WTC11 (cell line): ENCODE measurements around the gene HSD17B14. TPM values are rescaled to one million over a fixed set of nuclear protein-coding genes. Genes with fewer than 3 reads are reported as not detected.

ENCODE experiments used
- ATAC-seq: fragments of 200-7000 bp; cut with Tn5 transposase; 2 replicates; pipeline ENCODE4 v1.10.0; 2021; ENCODE audit warnings: mild to moderate bottlenecking, moderate library complexity
- CTCF ChIA-PET: fragments of 300-600 bp; sonication (Branson Sonifier 250); formaldehyde crosslinking; loops from one replicate; lab custom pipeline; 2021; ENCODE audit warnings: antibody characterized with exemption; lab: Charles Lee
- POLR2A ChIA-PET: fragments of 350-600 bp; sonication (Branson Sonifier 250); formaldehyde crosslinking; loops from one replicate; lab custom pipeline; 2021; ENCODE audit warnings: antibody characterized with exemption; lab: Charles Lee
- DNase-seq: peaks from one replicate; pipeline ENCODE4 v3.0.0; 2021; ENCODE audit warnings: low spot score
- H3K27ac Mint-ChIP-seq: 2 replicates; pipeline ENCODE4 v1.8.0; 2021; ENCODE audit warnings: mixed read lengths
- H3K27me3 Mint-ChIP-seq: 2 replicates; pipeline ENCODE4 v1.8.0; 2021; ENCODE audit warnings: low read depth, mild to moderate bottlenecking, moderate library complexity, mixed read lengths
- H3K36me3 Mint-ChIP-seq: 2 replicates; pipeline ENCODE4 v1.8.0; 2021; ENCODE audit warnings: mixed read lengths
- H3K4me1 Mint-ChIP-seq: 2 replicates; pipeline ENCODE4 v1.8.0; 2022; ENCODE audit warnings: mixed read lengths
- H3K4me3 Mint-ChIP-seq: 2 replicates; pipeline ENCODE4 v1.8.0; 2021; ENCODE audit warnings: mild to moderate bottlenecking, moderate library complexity, mixed read lengths
- H3K9me3 Mint-ChIP-seq: 2 replicates; pipeline ENCODE4 v1.8.0; 2021; ENCODE audit warnings: mixed read lengths
- ARID4B ChIP-seq: sonication (generic); formaldehyde crosslinking; IDR thresholded peaks from 2 replicates; pipeline ENCODE4 v1.8.0; 2023; ENCODE audit warnings: missing genetic modification reagents, mild to moderate bottlenecking, borderline replicate concordance
- CDX4 ChIP-seq: fragments of 250-450 bp; sonication (Bioruptor Pico); IDR thresholded peaks from 2 replicates; pipeline ENCODE4 v1.9.0; 2021; ENCODE audit warnings: moderate library complexity, mild to moderate bottlenecking, inconsistent platforms, borderline replicate concordance
- E2F5 ChIP-seq: sonication (generic); formaldehyde crosslinking; IDR thresholded peaks from 2 replicates; pipeline ENCODE4 v1.8.1; 2022; ENCODE audit warnings: mild to moderate bottlenecking, moderate library complexity, missing genetic modification reagents
- ESRRA ChIP-seq: sonication (generic); formaldehyde crosslinking; IDR thresholded peaks from 2 replicates; pipeline ENCODE4 v1.8.1; 2022; ENCODE audit warnings: mild to moderate bottlenecking, missing genetic modification reagents, borderline replicate concordance
- FOXP4 ChIP-seq: sonication (generic); formaldehyde crosslinking; IDR thresholded peaks from 2 replicates; pipeline ENCODE4 v1.8.0; 2022; ENCODE audit warnings: mild to moderate bottlenecking, missing genetic modification reagents
- GABPB1 ChIP-seq: sonication (generic); formaldehyde crosslinking; IDR thresholded peaks from 2 replicates; pipeline ENCODE4 v1.8.1; 2023; ENCODE audit warnings: mild to moderate bottlenecking, missing genetic modification reagents
- JAZF1 ChIP-seq: fragments of 250-450 bp; sonication (Bioruptor Pico); IDR thresholded peaks from 2 replicates; pipeline ENCODE4 v1.9.0; 2021; ENCODE audit warnings: moderate library complexity, mild to moderate bottlenecking, inconsistent platforms
- MYBL2 ChIP-seq: sonication (generic); formaldehyde crosslinking; IDR thresholded peaks from 2 replicates; pipeline ENCODE4 v1.8.1; 2023; ENCODE audit warnings: mild to moderate bottlenecking, moderate library complexity, missing genetic modification reagents
- NFYB ChIP-seq: sonication (generic); formaldehyde crosslinking; conservative IDR thresholded peaks from 2 replicates; pipeline ENCODE4 v1.8.0; 2022; ENCODE audit warnings: low read depth, missing genetic modification reagents
- NR1H2 ChIP-seq: sonication (generic); formaldehyde crosslinking; IDR thresholded peaks from 2 replicates; pipeline ENCODE4 v1.9.0; 2021; ENCODE audit warnings: mild to moderate bottlenecking, moderate library complexity, missing genetic modification reagents
- PREB ChIP-seq: sonication (generic); formaldehyde crosslinking; IDR thresholded peaks from 2 replicates; pipeline ENCODE4 v1.8.1; 2022; ENCODE audit warnings: mild to moderate bottlenecking, missing genetic modification reagents, moderate library complexity, borderline replicate concordance
- SMAD3 ChIP-seq: sonication (generic); formaldehyde crosslinking; IDR thresholded peaks from 2 replicates; pipeline ENCODE4 v1.8.0; 2022; ENCODE audit warnings: missing genetic modification reagents, mild to moderate bottlenecking, borderline replicate concordance
- SMAD4 ChIP-seq: sonication (generic); formaldehyde crosslinking; IDR thresholded peaks from 2 replicates; pipeline ENCODE4 v1.8.0; 2022; ENCODE audit warnings: mild to moderate bottlenecking, missing genetic modification reagents
- USF2 ChIP-seq: sonication (generic); formaldehyde crosslinking; IDR thresholded peaks from 2 replicates; pipeline ENCODE4 v1.8.1; 2023; ENCODE audit warnings: mild to moderate bottlenecking, missing genetic modification reagents, moderate library complexity
- ZMAT4 ChIP-seq: fragments of 250-450 bp; sonication (Bioruptor Pico); IDR thresholded peaks from 2 replicates; pipeline ENCODE4 v1.9.0; 2021; ENCODE audit warnings: mild to moderate bottlenecking
- ZNF219 ChIP-seq: sonication (generic); formaldehyde crosslinking; IDR thresholded peaks from 2 replicates; pipeline ENCODE4 v1.8.0; 2023; ENCODE audit warnings: missing genetic modification reagents, mild to moderate bottlenecking, borderline replicate concordance
- ZNF425 ChIP-seq: fragments of 250-450 bp; sonication (Bioruptor Pico); conservative IDR thresholded peaks from 2 replicates; pipeline ENCODE4 v1.9.0; 2021; ENCODE audit warnings: mild to moderate bottlenecking
- total RNA-seq: library from RNA; stranded (reverse); gene quantifications from 3 replicates; pipeline ENCODE4 v1.2.3, GENCODE V29; 2021

The HSD17B14 gene
- total RNA-seq, 1 experiment from 2014 or later = 11.4 TPM

- peaks cover 22% of the 10 kb centered on the region for H3K4me1 Mint-ChIP-seq
- no peaks in the 10 kb centered on the region for H3K9me3 Mint-ChIP-seq
- H3K36me3 Mint-ChIP-seq = peaks cover 3% of the 10 kb centered on the region; the same call in 1 of the 2 replicates
- TF ChIP-seq NFYB (no peak), ZNF219 (CRISPR knock-in tag) (no peak), JAZF1 (no peak), FOXP4 (CRISPR knock-in tag) (no peak), ESRRA (CRISPR knock-in tag) (no peak), E2F5 (CRISPR knock-in tag) (no peak), USF2 (CRISPR knock-in tag) (no peak), ARID4B (CRISPR knock-in tag) (no peak), SMAD3 (CRISPR knock-in tag) (no peak), MYBL2 (CRISPR knock-in tag) (no peak), PREB (CRISPR knock-in tag) (no peak), GABPB1 (CRISPR knock-in tag) (no peak), CDX4 (CRISPR knock-in tag) (no peak), ZNF425 (CRISPR knock-in tag) (no peak), NR1H2 (no peak), SMAD4 (no peak), ZMAT4 (no peak)
- TF ChIP-seq, all 79 proteins: peak for 0
- POLR2A ChIA-PET = no interaction called here
- CTCF ChIA-PET = interaction anchor here (1.0 kb wide), 1 partner anchor 104 kb away, joined by 3 read pairs; no protein-coding TSS in a partner anchor
- no peak overlapping the region for H3K4me3 Mint-ChIP-seq
- H3K27ac Mint-ChIP-seq = no peak overlapping the region
- no peaks in the 10 kb centered on the region; the same call in none of the 2 replicates for H3K27me3 Mint-ChIP-seq
- no peak for DNase-seq
- no peak for ATAC-seq
Measured at GRCh38 chr19:48866692-48867091, 30.4 kb upstream of the HSD17B14 start.
